ENCODE measurements around the gene DCXR. TPM values are rescaled to one million over a fixed set of nuclear protein-coding genes. Genes with fewer than 3 reads are reported as not detected.
A peak's percentile ranks its signal among the peaks of the same experiment; 100 is the strongest.

Gene DCXR
- total RNA-seq, 1 donor from 2014 or later, result 158 TPM

- Mint-ChIP-seq H3K36me3 (peaks cover 4% of the 10 kb centered on the region), H3K27me3 (no peaks in the 10 kb centered on the region), H3K9me3 (no peaks in the 10 kb centered on the region), H3K4me1 (ENCODE audit: unreplicated experiment) (peaks cover 15% of the 10 kb centered on the region), H3K27ac (no peak overlapping the region), H3K4me3 (no peak overlapping the region)
- no peak for DNase-seq (ENCODE audit: extremely low spot score, unreplicated experiment)
- TF ChIP-seq CTCF (conservative IDR thresholded peaks at IDR 0.05), result no peak
These were observed 39.3 kb downstream of the DCXR start for GRCh38 chr17:81998212-81998611.

DNA sequence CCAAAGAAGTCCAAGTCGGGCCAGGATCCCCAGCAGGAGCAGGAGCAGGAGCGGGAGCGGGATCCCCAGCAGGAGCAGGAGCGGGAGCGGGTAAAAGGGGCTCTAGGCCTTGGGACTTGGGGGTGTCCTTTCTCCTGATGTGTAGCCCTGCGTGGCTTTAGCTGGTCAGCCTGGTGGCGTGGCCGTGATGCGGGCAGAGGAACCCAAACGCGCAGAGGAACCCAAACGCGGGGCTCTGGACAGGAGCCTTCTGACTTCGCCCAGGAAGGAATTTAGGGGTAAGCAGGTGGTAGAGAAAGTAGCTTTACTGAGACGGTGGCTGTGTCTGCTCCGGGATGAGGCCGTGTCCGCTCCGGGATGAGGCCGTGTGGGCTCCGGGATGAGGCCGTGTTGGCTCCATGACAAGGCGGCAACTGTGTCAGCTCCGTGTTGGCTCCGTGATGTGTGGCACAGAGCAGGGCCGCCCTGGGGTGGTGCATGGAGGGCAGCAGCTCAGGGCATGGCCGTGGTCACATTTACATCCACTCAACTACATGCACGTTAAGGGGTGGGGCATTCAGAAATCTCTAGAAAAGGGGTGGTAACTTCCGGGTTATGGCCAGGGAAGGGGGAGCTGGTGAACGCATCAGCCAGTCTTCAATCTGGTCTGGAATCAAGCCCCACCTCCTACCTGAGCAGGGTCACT lies 40.6 kb downstream of the DCXR start:
- H3K4me3 Mint-ChIP-seq, result no peak overlapping the region
- DNase-seq (ENCODE audit: extremely low spot score, unreplicated experiment), result no peak

GRCh38 chr17:81996232-81996756 lies 41.2 kb downstream of the DCXR start:
- no peak for DNase-seq (ENCODE audit: extremely low spot score, unreplicated experiment)
- no peak for TF ChIP-seq CTCF (conservative IDR thresholded peaks at IDR 0.05)
- H3K9me3 Mint-ChIP-seq, result no peaks in the 10 kb centered on the region
- H3K36me3 Mint-ChIP-seq, result peaks cover 4% of the 10 kb centered on the region
- H3K27me3 Mint-ChIP-seq, result no peaks in the 10 kb centered on the region
- no peak overlapping the region for H3K4me3 Mint-ChIP-seq
- peaks cover 15% of the 10 kb centered on the region for H3K4me1 Mint-ChIP-seq (ENCODE audit: unreplicated experiment)
- no peak overlapping the region for H3K27ac Mint-ChIP-seq

More for the DNA sequence above, 40.6 kb downstream of the DCXR start:
- Mint-ChIP-seq H3K27me3 (no peaks in the 10 kb centered on the region), H3K4me1 (ENCODE audit: unreplicated experiment) (peaks cover 15% of the 10 kb centered on the region), H3K27ac (no peak overlapping the region), H3K36me3 (peaks cover 4% of the 10 kb centered on the region), H3K9me3 (no peaks in the 10 kb centered on the region)
- TF ChIP-seq CTCF (conservative IDR thresholded peaks at IDR 0.05), result no peak

DNA sequence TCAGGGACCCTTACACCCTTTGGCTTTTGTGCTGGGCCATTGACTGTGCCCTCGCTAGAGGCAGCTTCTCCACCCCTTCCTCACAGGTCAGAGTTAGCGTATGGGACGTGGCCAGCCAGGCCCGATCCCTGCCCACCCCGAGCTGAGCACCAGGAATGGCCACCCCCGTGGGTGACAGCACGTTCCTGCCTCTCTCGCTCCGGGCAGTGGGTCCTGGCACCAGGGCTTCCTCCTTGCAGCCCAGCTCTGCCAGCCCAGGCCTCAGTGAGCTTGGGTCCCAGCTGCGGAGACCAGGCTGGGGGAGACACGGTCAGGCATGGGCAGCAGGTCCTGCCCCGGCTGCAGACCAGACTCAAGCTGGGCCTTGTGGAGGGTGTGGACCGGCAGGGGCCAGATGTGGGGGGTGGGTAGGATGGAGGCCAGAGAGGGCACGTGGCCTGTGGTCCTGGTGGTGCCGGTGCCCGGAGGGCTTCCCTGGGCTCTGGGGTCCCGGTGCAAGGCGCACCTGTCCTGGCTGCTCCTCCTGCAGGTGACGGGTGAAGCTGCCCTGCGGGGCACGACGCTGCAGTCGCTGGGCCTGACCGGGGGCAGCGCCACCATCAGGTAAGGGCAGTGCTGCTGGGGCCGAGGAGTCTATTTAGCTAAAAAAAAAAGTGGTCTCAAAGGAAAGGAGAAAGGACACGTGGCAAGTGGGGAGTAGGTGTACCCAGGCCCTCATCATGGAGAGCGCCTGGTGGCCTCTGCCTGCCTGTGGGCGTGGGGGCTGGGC lies 41.9 kb downstream of the DCXR start:
- DNase-seq (ENCODE audit: extremely low spot score, unreplicated experiment), result no peak
- no peak for TF ChIP-seq CTCF (conservative IDR thresholded peaks at IDR 0.05)
- Mint-ChIP-seq H3K4me1 (ENCODE audit: unreplicated experiment) (peaks cover 15% of the 10 kb centered on the region), H3K36me3 (peaks cover 7% of the 10 kb centered on the region), H3K27ac (no peak overlapping the region), H3K9me3 (no peaks in the 10 kb centered on the region), H3K27me3 (no peaks in the 10 kb centered on the region), H3K4me3 (no peak overlapping the region)

DNA sequence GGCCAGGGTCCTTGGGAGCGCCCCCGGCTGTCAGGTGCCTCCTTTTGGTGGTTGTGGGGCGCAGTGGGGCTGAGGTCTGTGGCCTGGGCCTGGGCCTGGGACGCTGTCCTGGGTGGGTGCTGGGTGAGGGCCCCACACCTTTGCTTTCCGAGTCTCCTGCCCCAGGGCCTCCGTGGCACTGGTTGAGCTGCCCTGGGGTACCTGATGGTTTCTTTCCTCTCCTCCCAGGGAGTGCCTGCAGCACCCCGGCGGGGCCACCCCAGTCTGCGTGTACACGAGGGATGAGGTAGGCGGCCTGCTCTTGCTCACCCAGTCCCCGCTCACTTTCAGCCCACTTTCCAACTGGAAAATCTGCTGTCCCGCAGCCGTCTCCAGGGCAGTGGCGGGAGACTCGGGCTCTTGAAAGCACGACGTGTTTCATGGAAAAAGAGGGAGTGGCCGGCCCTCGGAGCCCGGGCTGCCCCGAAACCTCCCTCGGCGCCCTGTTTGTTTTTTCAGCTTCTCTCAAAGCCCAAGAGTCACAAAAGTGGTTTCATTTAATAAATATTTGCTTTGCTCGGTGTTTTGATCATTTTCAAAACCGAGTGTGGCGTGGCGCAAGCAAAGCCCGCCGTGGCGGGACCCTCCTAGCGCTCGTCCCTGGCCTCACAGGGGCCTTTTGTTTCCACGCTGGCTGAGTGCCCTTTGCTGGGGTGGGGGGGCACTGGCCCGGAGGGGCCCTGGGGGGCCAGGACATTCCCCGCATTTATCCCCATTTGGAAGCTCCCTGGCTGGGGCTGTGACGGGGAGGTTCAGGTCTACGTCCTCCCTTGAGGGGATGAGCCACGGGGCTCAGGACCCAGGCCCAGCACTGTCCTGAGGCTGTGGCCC lies 42.7 kb downstream of the DCXR start:
- H3K4me3 Mint-ChIP-seq, result no peak overlapping the region
- no peaks in the 10 kb centered on the region for H3K27me3 Mint-ChIP-seq
- H3K36me3 Mint-ChIP-seq, result peaks cover 10% of the 10 kb centered on the region
- peak overlapping the region; percentile 59 for H3K27ac Mint-ChIP-seq
- no peak for DNase-seq (ENCODE audit: extremely low spot score, unreplicated experiment)
- no peaks in the 10 kb centered on the region for H3K9me3 Mint-ChIP-seq
- H3K4me1 Mint-ChIP-seq (ENCODE audit: unreplicated experiment), result peaks cover 15% of the 10 kb centered on the region
- no peak for TF ChIP-seq CTCF (conservative IDR thresholded peaks at IDR 0.05)
